ENCODE measurements around the gene ECHS1.

ECHS1 gene

DNA sequence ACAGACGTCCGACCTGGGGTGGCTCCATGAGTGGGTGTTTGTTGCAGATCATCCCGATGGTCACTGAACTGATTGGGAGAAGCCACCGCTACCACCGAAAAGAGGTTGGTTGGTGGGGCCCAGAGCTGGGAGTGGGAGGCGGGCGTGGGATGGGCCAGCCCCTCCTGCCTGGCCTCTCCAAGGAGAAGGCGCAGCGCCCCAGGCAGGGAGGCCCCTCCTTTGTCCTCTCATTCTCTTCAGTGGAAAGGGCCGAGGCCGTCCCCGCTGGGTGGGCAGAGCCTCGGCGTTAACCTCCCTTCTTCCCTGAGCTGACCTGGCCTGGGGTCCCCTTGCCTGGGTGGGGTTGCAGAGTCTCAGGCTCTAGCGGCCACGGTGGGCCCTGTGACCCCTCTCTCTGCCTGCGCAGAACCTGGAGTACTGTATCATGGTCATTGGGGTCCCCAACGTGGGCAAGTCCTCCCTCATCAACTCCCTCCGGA is 26.0 kb upstream of the ECHS1 start:
- peaks cover 8% of the 10 kb centered on the region for H3K4me1 ChIP-seq (ENCODE audit: control insufficient read depth, insufficient read depth, low read length, poor library complexity, severe bottlenecking)
- no peak overlapping the region for H3K4me3 ChIP-seq (ENCODE audit: insufficient read depth, low read depth, low read length, poor library complexity, severe bottlenecking)
- no peak overlapping the region for H3K27ac ChIP-seq (ENCODE audit: insufficient read depth, low read length, poor library complexity, severe bottlenecking)
- no peaks in the 10 kb centered on the region for H3K27me3 ChIP-seq (replicated peaks; ENCODE audit: control insufficient read depth, insufficient read depth, low read length, poor library complexity, severe bottlenecking)
- no peak for DNase-seq
- peaks cover 46% of the 10 kb centered on the region for H3K36me3 ChIP-seq (ENCODE audit: control insufficient read depth, insufficient read depth, low read length)
- H3K9me3 ChIP-seq (ENCODE audit: control insufficient read depth, low read length), result no peaks in the 10 kb centered on the region

DNA sequence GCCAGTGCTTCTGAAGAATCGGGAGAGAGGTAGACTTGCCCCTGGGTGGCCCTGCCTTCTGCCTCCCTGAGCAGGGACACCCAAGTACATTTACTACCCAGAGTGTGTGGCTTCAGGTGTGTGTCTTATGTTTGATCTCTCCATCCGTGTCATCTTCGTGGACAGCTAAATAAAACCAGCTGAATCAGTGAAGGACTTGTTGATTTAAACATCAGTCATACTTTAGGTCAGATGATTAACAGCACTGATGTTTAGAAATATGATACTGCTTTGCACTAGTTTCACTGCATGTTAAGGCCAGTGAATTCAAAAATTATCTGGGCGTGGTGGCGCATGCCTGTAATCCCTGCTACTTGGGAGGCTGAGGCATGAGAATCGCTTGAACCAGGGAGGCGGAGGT is 24.8 kb upstream of the ECHS1 start:
- no peak for DNase-seq
- H3K27me3 ChIP-seq (replicated peaks; ENCODE audit: control insufficient read depth, insufficient read depth, low read length, poor library complexity, severe bottlenecking), result no peaks in the 10 kb centered on the region
- H3K9me3 ChIP-seq (ENCODE audit: control insufficient read depth, low read length), result no peaks in the 10 kb centered on the region
- no peak overlapping the region for H3K4me3 ChIP-seq (ENCODE audit: insufficient read depth, low read depth, low read length, poor library complexity, severe bottlenecking)
- H3K36me3 ChIP-seq (ENCODE audit: control insufficient read depth, insufficient read depth, low read length), result peaks cover 46% of the 10 kb centered on the region
- peaks cover 12% of the 10 kb centered on the region for H3K4me1 ChIP-seq (ENCODE audit: control insufficient read depth, insufficient read depth, low read length, poor library complexity, severe bottlenecking)
- no peak overlapping the region for H3K27ac ChIP-seq (ENCODE audit: insufficient read depth, low read length, poor library complexity, severe bottlenecking)

DNA sequence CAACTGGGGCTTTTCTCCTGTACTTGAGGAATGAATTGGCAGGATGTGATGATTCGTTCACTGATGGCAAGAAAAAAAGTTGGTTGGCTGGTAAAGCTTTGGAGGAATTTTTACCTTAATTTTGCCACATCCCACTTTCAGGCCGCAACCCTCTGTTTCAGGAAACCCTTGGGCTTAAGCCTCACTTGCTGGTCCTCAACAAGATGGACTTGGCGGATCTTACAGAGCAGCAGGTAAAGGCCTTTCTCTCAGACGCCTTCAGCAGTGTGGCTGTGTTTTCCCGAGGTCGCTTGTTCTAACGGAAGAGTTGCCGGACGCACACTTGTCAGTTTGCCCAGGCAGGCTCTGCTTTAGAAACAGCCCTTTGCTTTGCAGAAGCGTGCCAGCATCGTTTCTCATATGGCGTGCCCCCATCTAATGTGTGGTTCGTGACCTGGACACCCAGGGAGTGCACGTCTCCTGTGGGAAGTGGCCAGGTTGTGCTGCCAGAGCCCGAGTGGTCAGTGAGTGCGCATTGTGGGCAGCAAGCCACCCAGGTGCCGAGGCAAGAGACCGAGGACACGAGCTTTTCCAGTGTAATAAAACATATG is 23.0 kb upstream of the ECHS1 start:
- H3K4me3 ChIP-seq (ENCODE audit: insufficient read depth, low read depth, low read length, poor library complexity, severe bottlenecking), result no peak overlapping the region
- no peak for DNase-seq
- H3K9me3 ChIP-seq (ENCODE audit: control insufficient read depth, low read length), result no peaks in the 10 kb centered on the region
- H3K36me3 ChIP-seq (ENCODE audit: control insufficient read depth, insufficient read depth, low read length), result peaks cover 29% of the 10 kb centered on the region
- no peaks in the 10 kb centered on the region for H3K27me3 ChIP-seq (replicated peaks; ENCODE audit: control insufficient read depth, insufficient read depth, low read length, poor library complexity, severe bottlenecking)
- peaks cover 16% of the 10 kb centered on the region for H3K4me1 ChIP-seq (ENCODE audit: control insufficient read depth, insufficient read depth, low read length, poor library complexity, severe bottlenecking)
- H3K27ac ChIP-seq (ENCODE audit: insufficient read depth, low read length, poor library complexity, severe bottlenecking), result no peak overlapping the region

DNA sequence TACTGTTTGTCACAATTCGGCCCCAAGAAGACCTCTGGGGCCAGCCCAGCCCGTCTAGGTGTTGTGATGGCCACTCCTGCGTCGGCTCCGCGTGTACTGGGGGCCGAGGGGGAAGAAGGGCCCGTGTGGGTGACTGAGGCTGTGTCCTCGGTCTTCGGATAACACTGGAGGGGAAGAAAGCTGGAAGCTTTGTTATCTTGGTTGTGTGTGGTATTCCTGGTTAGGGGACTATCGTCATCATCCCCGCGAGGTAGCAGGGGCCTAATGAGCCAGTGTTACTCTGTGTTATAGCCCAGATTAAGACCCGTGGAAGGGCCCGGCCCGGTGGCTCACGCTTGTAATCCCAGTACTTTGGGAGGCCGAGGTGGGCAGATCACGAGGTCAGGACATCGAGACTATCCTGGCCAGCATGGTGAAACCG is 21.7 kb upstream of the ECHS1 start:
- H3K4me1 ChIP-seq (ENCODE audit: control insufficient read depth, insufficient read depth, low read length, poor library complexity, severe bottlenecking), result peaks cover 27% of the 10 kb centered on the region
- peaks cover 26% of the 10 kb centered on the region for H3K36me3 ChIP-seq (ENCODE audit: control insufficient read depth, insufficient read depth, low read length)
- H3K4me3 ChIP-seq (ENCODE audit: insufficient read depth, low read depth, low read length, poor library complexity, severe bottlenecking), result peak overlapping the region; percentile 91
- DNase-seq, result no peak
- no peaks in the 10 kb centered on the region for H3K27me3 ChIP-seq (replicated peaks; ENCODE audit: control insufficient read depth, insufficient read depth, low read length, poor library complexity, severe bottlenecking)
- H3K27ac ChIP-seq (ENCODE audit: insufficient read depth, low read length, poor library complexity, severe bottlenecking), result peak overlapping the region; percentile 75
- no peaks in the 10 kb centered on the region for H3K9me3 ChIP-seq (ENCODE audit: control insufficient read depth, low read length)

DNA sequence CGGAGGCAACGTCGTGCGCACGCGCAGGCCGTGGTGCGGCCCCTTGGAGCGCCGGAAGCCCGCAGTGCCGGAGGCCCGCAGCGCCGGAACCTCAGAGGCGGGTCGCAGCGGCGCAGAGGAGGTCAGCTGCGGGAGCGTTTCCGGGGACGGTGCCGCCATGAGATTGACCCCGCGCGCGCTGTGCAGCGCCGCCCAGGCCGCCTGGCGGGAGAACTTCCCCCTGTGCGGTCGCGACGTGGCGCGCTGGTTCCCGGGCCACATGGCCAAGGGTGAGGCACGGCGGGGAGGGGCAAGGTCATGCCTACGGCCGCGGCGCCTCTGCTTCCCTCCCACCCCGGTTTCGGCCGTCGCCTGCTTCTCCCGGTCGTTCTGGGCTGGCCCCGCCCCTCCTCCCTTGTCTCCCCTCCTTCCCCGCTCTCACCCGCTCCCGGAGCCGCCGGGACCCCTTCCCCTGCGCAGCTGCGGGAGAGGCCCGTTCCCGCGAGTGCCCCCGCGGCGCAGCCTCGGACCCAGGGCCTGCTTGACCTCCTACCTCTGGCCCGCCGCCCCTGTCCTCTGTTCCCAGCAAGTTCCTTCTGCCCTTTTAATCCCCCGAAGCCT is 21.0 kb upstream of the ECHS1 start, which contains the start of gene MTG1:
Gene MTG1 (plus strand): TSS at position 94 of the 600 bp plus-strand sequence. CDS start 64 bp downstream, at position 158.
- H3K4me3 ChIP-seq (ENCODE audit: insufficient read depth, low read depth, low read length, poor library complexity, severe bottlenecking), result peak within 1 kb of the TSS; percentile 91
- DNase-seq, result peak; percentile 86 to 90 (median 88)
- H3K9me3 ChIP-seq (ENCODE audit: control insufficient read depth, low read length), result no peaks in the 10 kb centered on the region
- H3K4me1 ChIP-seq (ENCODE audit: control insufficient read depth, insufficient read depth, low read length, poor library complexity, severe bottlenecking), result peaks cover 33% of the 10 kb centered on the region
- peaks cover 22% of the 10 kb centered on the region for H3K36me3 ChIP-seq (ENCODE audit: control insufficient read depth, insufficient read depth, low read length)
- H3K27me3 ChIP-seq (replicated peaks; ENCODE audit: control insufficient read depth, insufficient read depth, low read length, poor library complexity, severe bottlenecking), result no peaks in the 10 kb centered on the region
- peak within 1 kb of the TSS; percentile 75 for H3K27ac ChIP-seq (ENCODE audit: insufficient read depth, low read length, poor library complexity, severe bottlenecking)

DNA sequence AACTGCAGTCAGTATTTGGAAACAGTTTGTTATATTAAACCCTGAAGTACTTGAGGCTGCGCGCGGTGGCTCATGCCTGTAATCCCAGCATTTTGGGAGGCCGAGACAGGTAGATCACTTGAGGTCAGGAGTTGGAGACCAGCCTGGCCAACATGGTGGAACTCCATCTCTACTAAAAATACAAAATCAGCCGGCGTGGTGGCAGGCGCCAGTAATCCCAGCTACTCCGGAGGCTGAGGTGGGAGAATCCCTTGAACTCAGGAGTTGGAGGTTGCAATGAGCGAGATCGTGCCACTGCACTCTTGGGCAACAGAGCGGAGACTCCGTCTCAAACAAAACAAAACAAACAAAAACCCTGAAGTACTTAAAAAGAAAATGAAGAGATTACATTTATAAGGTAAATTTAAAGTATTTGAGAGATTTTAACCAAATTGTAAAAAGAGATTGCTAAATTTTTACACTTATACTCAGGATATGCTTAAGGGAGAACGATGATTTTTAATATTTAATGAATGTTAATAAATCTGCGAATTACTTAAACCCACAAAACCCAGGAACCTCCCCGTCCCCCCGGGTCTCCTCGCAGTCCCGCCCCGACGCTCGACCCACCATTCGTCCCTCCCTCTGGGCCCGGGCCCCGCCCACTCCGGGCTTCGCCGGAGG is 20.4 kb upstream of the ECHS1 start:
- H3K4me1 ChIP-seq (ENCODE audit: control insufficient read depth, insufficient read depth, low read length, poor library complexity, severe bottlenecking), result peaks cover 37% of the 10 kb centered on the region
- H3K4me3 ChIP-seq (ENCODE audit: insufficient read depth, low read depth, low read length, poor library complexity, severe bottlenecking), result peak overlapping the region; percentile 91
- H3K27me3 ChIP-seq (replicated peaks; ENCODE audit: control insufficient read depth, insufficient read depth, low read length, poor library complexity, severe bottlenecking), result no peaks in the 10 kb centered on the region
- DNase-seq, result no peak
- H3K36me3 ChIP-seq (ENCODE audit: control insufficient read depth, insufficient read depth, low read length), result peaks cover 15% of the 10 kb centered on the region
- peak overlapping the region; percentile 75 for H3K27ac ChIP-seq (ENCODE audit: insufficient read depth, low read length, poor library complexity, severe bottlenecking)
- no peaks in the 10 kb centered on the region for H3K9me3 ChIP-seq (ENCODE audit: control insufficient read depth, low read length)

DNA sequence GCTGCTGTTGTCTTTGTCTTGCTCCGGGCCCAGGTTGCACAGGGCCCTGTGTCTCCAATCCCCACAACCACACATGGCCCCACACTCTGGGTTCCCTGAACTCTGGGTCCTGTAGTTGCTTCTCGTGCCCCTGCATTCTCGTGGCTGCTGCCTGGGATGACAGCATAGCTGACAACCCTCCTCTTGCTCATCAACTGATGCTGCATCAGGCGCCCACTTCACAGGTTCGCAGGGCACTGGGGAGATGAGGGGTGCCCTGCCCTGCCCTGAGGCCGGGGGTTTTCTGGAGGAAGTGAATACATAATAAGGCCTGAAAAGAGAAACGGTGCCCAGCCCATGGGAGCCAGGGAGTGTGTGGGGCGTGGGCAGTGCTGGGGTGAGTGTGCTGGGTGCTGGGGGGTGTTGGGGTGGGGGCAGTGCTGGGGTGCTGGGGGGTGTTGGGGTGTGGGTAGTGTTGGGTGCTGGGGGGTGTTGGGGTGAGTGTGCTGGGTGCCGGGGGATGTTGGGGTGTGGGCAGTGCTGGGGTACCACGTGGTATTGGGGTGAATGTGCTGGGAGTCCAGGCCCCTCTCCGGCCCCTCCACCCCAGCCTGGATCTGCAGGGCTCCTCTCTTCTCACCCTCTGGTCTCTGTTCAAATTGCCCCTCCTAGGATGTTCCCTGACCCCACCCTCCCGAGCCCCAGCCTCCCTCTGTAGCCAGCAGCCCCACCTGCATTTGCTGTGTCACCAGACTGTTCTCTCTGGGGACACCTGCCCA is 18.8 kb upstream of the ECHS1 start:
- Histone ChIP-seq H3K36me3 (ENCODE audit: control insufficient read depth, insufficient read depth, low read length) (peaks cover 9% of the 10 kb centered on the region), H3K27me3 (replicated peaks; ENCODE audit: control insufficient read depth, insufficient read depth, low read length, poor library complexity, severe bottlenecking) (no peaks in the 10 kb centered on the region), H3K4me1 (ENCODE audit: control insufficient read depth, insufficient read depth, low read length, poor library complexity, severe bottlenecking) (peaks cover 39% of the 10 kb centered on the region), H3K27ac (ENCODE audit: insufficient read depth, low read length, poor library complexity, severe bottlenecking) (peak overlapping the region; percentile 26), H3K9me3 (ENCODE audit: control insufficient read depth, low read length) (no peaks in the 10 kb centered on the region), H3K4me3 (ENCODE audit: insufficient read depth, low read depth, low read length, poor library complexity, severe bottlenecking) (no peak overlapping the region)
- no peak for DNase-seq

DNA sequence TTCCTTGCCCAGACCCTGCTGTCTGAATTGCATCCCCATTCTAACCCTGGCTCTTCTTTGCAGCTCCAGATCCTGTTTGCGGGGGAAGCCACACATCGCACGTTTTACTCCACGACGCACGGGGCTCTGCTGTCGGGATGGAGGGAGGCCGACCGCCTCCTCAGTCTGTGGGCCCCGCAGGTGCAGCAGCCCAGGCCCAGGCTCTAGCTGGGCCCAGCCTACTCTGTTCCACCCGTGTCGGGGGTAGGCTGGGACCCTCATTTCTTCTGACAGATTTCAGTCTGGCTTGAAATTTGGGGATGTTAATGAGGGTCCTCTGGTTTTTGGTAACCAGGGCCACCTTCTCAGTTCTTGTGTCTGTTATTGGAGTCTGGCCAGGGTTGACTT is 18.1 kb upstream of the ECHS1 start:
- Histone ChIP-seq H3K4me3 (ENCODE audit: insufficient read depth, low read depth, low read length, poor library complexity, severe bottlenecking) (no peak overlapping the region), H3K4me1 (ENCODE audit: control insufficient read depth, insufficient read depth, low read length, poor library complexity, severe bottlenecking) (peaks cover 39% of the 10 kb centered on the region), H3K9me3 (ENCODE audit: control insufficient read depth, low read length) (no peaks in the 10 kb centered on the region), H3K27ac (ENCODE audit: insufficient read depth, low read length, poor library complexity, severe bottlenecking) (peak overlapping the region; percentile 26), H3K36me3 (ENCODE audit: control insufficient read depth, insufficient read depth, low read length) (peaks cover 4% of the 10 kb centered on the region), H3K27me3 (replicated peaks; ENCODE audit: control insufficient read depth, insufficient read depth, low read length, poor library complexity, severe bottlenecking) (no peaks in the 10 kb centered on the region)
- no peak for DNase-seq

DNA sequence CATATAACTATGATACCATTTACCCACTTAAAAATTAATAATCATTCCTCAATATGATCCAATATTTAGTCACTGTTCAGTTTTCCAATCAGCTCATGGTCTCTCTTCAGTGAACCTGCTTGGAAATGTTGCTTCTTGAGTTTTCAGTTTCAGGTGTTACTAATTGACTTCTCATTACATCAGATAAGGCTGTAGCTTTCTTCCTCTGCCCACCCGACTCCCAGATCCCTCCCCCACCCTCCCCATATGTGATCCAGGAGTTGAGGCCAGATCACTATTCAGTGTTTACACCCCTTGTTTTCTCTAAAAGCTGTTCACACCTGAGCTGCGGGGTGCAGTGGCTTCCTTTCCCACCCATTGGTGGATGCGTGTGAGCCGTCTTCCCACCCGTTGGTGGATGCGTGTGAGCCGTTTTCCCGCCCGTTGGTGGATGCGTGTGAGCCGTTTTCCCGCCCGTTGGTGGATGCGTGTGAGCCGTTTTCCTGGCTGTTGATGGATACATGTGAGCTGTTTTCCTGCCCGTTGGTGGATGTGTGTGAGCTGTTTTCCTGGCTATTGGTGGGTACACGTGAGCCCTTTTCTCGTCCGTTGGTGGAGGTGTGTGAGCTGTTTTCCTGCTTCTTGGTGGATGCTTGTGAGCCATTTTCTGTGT is 17.6 kb upstream of the ECHS1 start:
- DNase-seq, result no peak
- Histone ChIP-seq H3K4me1 (ENCODE audit: control insufficient read depth, insufficient read depth, low read length, poor library complexity, severe bottlenecking) (peaks cover 39% of the 10 kb centered on the region), H3K36me3 (ENCODE audit: control insufficient read depth, insufficient read depth, low read length) (no peaks in the 10 kb centered on the region), H3K9me3 (ENCODE audit: control insufficient read depth, low read length) (no peaks in the 10 kb centered on the region), H3K27me3 (replicated peaks; ENCODE audit: control insufficient read depth, insufficient read depth, low read length, poor library complexity, severe bottlenecking) (no peaks in the 10 kb centered on the region), H3K27ac (ENCODE audit: insufficient read depth, low read length, poor library complexity, severe bottlenecking) (peak overlapping the region; percentile 80), H3K4me3 (ENCODE audit: insufficient read depth, low read depth, low read length, poor library complexity, severe bottlenecking) (peak overlapping the region; percentile 7)
